Tibial nerve (tissue), 4 donors: ENCODE measurements around the gene SNAPC3. TPM values are rescaled to one million over a fixed set of nuclear protein-coding genes. Genes with fewer than 3 reads are reported as not detected.

ENCODE experiments used
- DNase-seq, 2 donors: peaks; one replicate each; pipeline ENCODE4 v3.0.0-alpha.2; 2019; ENCODE audit warnings: low spot score in 2 of 2
- H3K27ac ChIP-seq, 4 donors: fragments of 200-600 bp; sonication (generic) in 3 of 4; one replicate each; pipeline ENCODE4 v1.5.1; 2017 to 2019; ENCODE audit warnings: mild to moderate bottlenecking in 1 of 4
- H3K27me3 ChIP-seq, 2 donors: fragments of 200-600 bp; sonication (generic) in 1 of 2; one replicate each; pipeline versions ENCODE4 v1.5.1 to v1.6.0; 2017 to 2019
- H3K36me3 ChIP-seq, 3 donors: fragments of 200-600 bp; sonication (generic); one replicate each; pipeline ENCODE4 v1.5.1; 2018 to 2019
- H3K4me1 ChIP-seq, 4 donors: fragments of 200-600 bp; sonication (generic) in 3 of 4; one replicate each; pipeline ENCODE4 v1.5.1; 2017 to 2019
- H3K4me3 ChIP-seq, 4 donors: fragments of 200-600 bp; sonication (generic) in 3 of 4; one replicate each; pipeline ENCODE4 v1.5.1; 2017 to 2019; ENCODE audit warnings: mild to moderate bottlenecking in 1 of 4, moderate library complexity in 1 of 4
- H3K9me3 ChIP-seq, 4 donors: fragments of 200-600 bp; sonication (generic) in 3 of 4; one replicate each; pipeline ENCODE4 v1.5.1; 2017 to 2019
- CTCF ChIP-seq, 5 experiments: fragments of 200-600 bp in 3 of 5; fragments of 450-650 bp in 2 of 5; sonication (generic) in 3 of 5; IDR thresholded peaks; one replicate each; pipeline ENCODE4 v1.5.1; 2016 to 2019; ENCODE audit warnings: antibody characterized with exemption in 5 of 5, mild to moderate bottlenecking in 3 of 5, moderate library complexity in 2 of 5
- EP300 ChIP-seq, 2 donors: sonication (generic); formaldehyde crosslinking; IDR thresholded peaks; one replicate each; pipeline ENCODE4 v1.6.1; 2017; ENCODE audit warnings: antibody characterized with exemption in 2 of 2, mild to moderate bottlenecking in 1 of 2
- POLR2A ChIP-seq, 2 donors: fragments of 450-650 bp; IDR thresholded peaks; one replicate each; pipeline ENCODE4 v1.6.1; 2017; ENCODE audit warnings: antibody characterized with exemption in 2 of 2, mild to moderate bottlenecking in 2 of 2, moderate library complexity in 2 of 2
- whole genome bisulfite sequencing, 2 donors: methylation state at CpG; one replicate each; pipeline ENCODE4 v1.1.5; 2018; 5-methylcytosine and 5-hydroxymethylcytosine counted together
- total RNA-seq, 4 donors: library from RNA; depleted of rRNA; stranded (reverse); fragments of >200 nt; gene quantifications; one replicate each; pipeline ENCODE4 v1.1.0, GENCODE V29; 2016

Gene SNAPC3
- total RNA-seq, 4 donors from 2014 or later = 28.8 to 42.3 (median 29.7) TPM

GRCh38 chr9:15469406-15469805 lies 46.7 kb downstream of the SNAPC3 start:
- 61 to 71% methylated on average over 1 of the region's 1 CpG for WGBS, 2 donors
- H3K36me3 ChIP-seq = peaks cover 0 to 71% (median 7%) of the 10 kb centered on the region in 3 donors
- DNase-seq = no peak
- no peaks in the 10 kb centered on the region for H3K4me1 ChIP-seq
- no peak for TF ChIP-seq EP300 (IDR thresholded peaks at IDR 0.05)
- no peak for TF ChIP-seq CTCF (IDR thresholded peaks at IDR 0.05)
- TF ChIP-seq POLR2A (IDR thresholded peaks at IDR 0.05) = no peak
- H3K9me3 ChIP-seq = no peaks in the 10 kb centered on the region
- no peaks in the 10 kb centered on the region for H3K27me3 ChIP-seq
- H3K27ac ChIP-seq = no peak overlapping the region
- H3K4me3 ChIP-seq = no peak overlapping the region

GRCh38 chr9:15469862-15470261 lies 47.2 kb downstream of the SNAPC3 start:
- Histone ChIP-seq H3K4me3 (no peak overlapping the region), H3K4me1 (no peaks in the 10 kb centered on the region), H3K36me3 (peaks cover 0 to 66% (median 7%) of the 10 kb centered on the region in 3 donors), H3K27me3 (no peaks in the 10 kb centered on the region), H3K27ac (no peak overlapping the region), H3K9me3 (no peaks in the 10 kb centered on the region)
- TF ChIP-seq EP300 (IDR thresholded peaks at IDR 0.05) (no peak), CTCF (IDR thresholded peaks at IDR 0.05) (no peak), POLR2A (IDR thresholded peaks at IDR 0.05) (no peak)
- DNase-seq = no peak
- 91 to 93% methylated on average over 2 of the region's 2 CpGs for WGBS, 2 donors

- peaks cover 0 to 42% (median 0%) of the 10 kb centered on the region in 3 donors for H3K36me3 ChIP-seq
- H3K27me3 ChIP-seq = no peaks in the 10 kb centered on the region
- no peak overlapping the region for H3K4me3 ChIP-seq
- no peak overlapping the region for H3K27ac ChIP-seq
- WGBS, 2 donors = 90% methylated on average over 8 of the region's 8 CpGs
- H3K4me1 ChIP-seq = peaks cover 0 to 12% (median 0%) of the 10 kb centered on the region in 4 donors
- TF ChIP-seq POLR2A (IDR thresholded peaks at IDR 0.05) (no peak), CTCF (IDR thresholded peaks at IDR 0.05) (no peak), EP300 (IDR thresholded peaks at IDR 0.05) (no peak)
- no peak for DNase-seq
- no peaks in the 10 kb centered on the region for H3K9me3 ChIP-seq
Measured at GRCh38 chr9:15475923-15476536, 53.4 kb downstream of the SNAPC3 start.

GRCh38 chr9:15480028-15480427 lies 57.4 kb downstream of the SNAPC3 start:
- H3K9me3 ChIP-seq = no peaks in the 10 kb centered on the region
- WGBS, 2 donors = 53 to 55% methylated on average over 1 of the region's 1 CpG
- no peak for DNase-seq
- H3K27ac ChIP-seq = no peak overlapping the region
- H3K4me1 ChIP-seq = peaks cover 0 to 12% (median 0%) of the 10 kb centered on the region in 4 donors
- H3K27me3 ChIP-seq = no peaks in the 10 kb centered on the region
- peaks cover 0 to 40% (median 0%) of the 10 kb centered on the region in 3 donors for H3K36me3 ChIP-seq
- no peak for TF ChIP-seq EP300 (IDR thresholded peaks at IDR 0.05)
- TF ChIP-seq POLR2A (IDR thresholded peaks at IDR 0.05) = no peak
- TF ChIP-seq CTCF (IDR thresholded peaks at IDR 0.05) = no peak
- no peak overlapping the region for H3K4me3 ChIP-seq

- no peak overlapping the region for H3K27ac ChIP-seq
- 19 to 43% methylated on average over 1 of the region's 1 CpG for WGBS, 2 donors
- H3K36me3 ChIP-seq = peaks cover 0 to 29% (median 0%) of the 10 kb centered on the region in 3 donors
- no peak for TF ChIP-seq EP300 (IDR thresholded peaks at IDR 0.05)
- no peak for TF ChIP-seq POLR2A (IDR thresholded peaks at IDR 0.05)
- TF ChIP-seq CTCF (IDR thresholded peaks at IDR 0.05) = no peak
- no peaks in the 10 kb centered on the region for H3K9me3 ChIP-seq
- H3K27me3 ChIP-seq = no peaks in the 10 kb centered on the region
- peaks cover 0 to 15% (median 0%) of the 10 kb centered on the region in 4 donors for H3K4me1 ChIP-seq
- H3K4me3 ChIP-seq = no peak overlapping the region
- DNase-seq = no peak
Measured at GRCh38 chr9:15482146-15482545, 59.5 kb downstream of the SNAPC3 start.
